ENCODE measurements around the gene AASDHPPT.
"Not testable (repeated sequence)": the region's sequence is repeated elsewhere in the genome, so short reads cannot be mapped to it uniquely, and the experiment has no call there.

AASDHPPT gene

GRCh38 chr11:106049727-106050476 is 27.6 kb upstream of the AASDHPPT start:
- no peak overlapping the region for H3K4me3 ChIP-seq (ENCODE audit: low read length)
- TF ChIP-seq CTCF (conservative IDR thresholded peaks at IDR 0.05; ENCODE audit: low read length), result no peak

GRCh38 chr11:106051103-106051502 is 26.4 kb upstream of the AASDHPPT start:
- DNase-seq (ENCODE audit: low read depth), result no peak
- TF ChIP-seq CTCF (conservative IDR thresholded peaks at IDR 0.05; ENCODE audit: low read length), result no peak
- H3K4me3 ChIP-seq (ENCODE audit: low read length), result no peak overlapping the region

More at GRCh38 chr11:106049727-106050476, 27.6 kb upstream of the AASDHPPT start:
- no peak for DNase-seq (ENCODE audit: low read depth)

GRCh38 chr11:106058377-106058776 is 19.1 kb upstream of the AASDHPPT start:
- DNase-seq (ENCODE audit: low read depth), result not testable (repeated sequence)

GRCh38 chr11:106059617-106060016 is 17.8 kb upstream of the AASDHPPT start:
- TF ChIP-seq CTCF (conservative IDR thresholded peaks at IDR 0.05; ENCODE audit: low read length), result no peak
- no peak overlapping the region for H3K4me3 ChIP-seq (ENCODE audit: low read length)
- no peak for DNase-seq (ENCODE audit: low read depth)

More at GRCh38 chr11:106058377-106058776, 19.1 kb upstream of the AASDHPPT start:
- H3K4me3 ChIP-seq (ENCODE audit: low read length), result not testable (repeated sequence)

GRCh38 chr11:106061249-106061784 is 16.1 kb upstream of the AASDHPPT start:
- no peak overlapping the region for H3K4me3 ChIP-seq (ENCODE audit: low read length)
- TF ChIP-seq CTCF (conservative IDR thresholded peaks at IDR 0.05; ENCODE audit: low read length), result no peak
- no peak for DNase-seq (ENCODE audit: low read depth)

- no peak for TF ChIP-seq CTCF (conservative IDR thresholded peaks at IDR 0.05; ENCODE audit: low read length)
- no peak for DNase-seq (ENCODE audit: low read depth)
- H3K4me3 ChIP-seq (ENCODE audit: low read length), result no peak overlapping the region
Observed at GRCh38 chr11:106061954-106062949, 15.2 kb upstream of the AASDHPPT start.

GRCh38 chr11:106063009-106063408 is 14.5 kb upstream of the AASDHPPT start:
- TF ChIP-seq CTCF (conservative IDR thresholded peaks at IDR 0.05; ENCODE audit: low read length), result no peak
- no peak for DNase-seq (ENCODE audit: low read depth)
- H3K4me3 ChIP-seq (ENCODE audit: low read length), result no peak overlapping the region
